GM06990 (cell line): ENCODE results near the gene FOXK1.
"Not testable (repeated sequence)": the region's sequence is repeated elsewhere in the genome, so short reads cannot be mapped to it uniquely, and the experiment has no call there.

Experiments used
- DNase-seq: peaks from one replicate; pipeline ENCODE4 v3.0.0-alpha.2; 2011; ENCODE audit not compliant: insufficient read length; ENCODE audit errors: extremely low read depth
- H3K27me3 ChIP-seq: replicated peaks from 2 replicates; pipeline ENCODE4 v1.6.0; 2011; ENCODE audit warnings: low read length; ENCODE audit not compliant: control insufficient read depth, insufficient read depth
- H3K36me3 ChIP-seq: 2 replicates; pipeline ENCODE4 v1.5.1; 2011; ENCODE audit warnings: low read length; ENCODE audit not compliant: control insufficient read depth, insufficient read depth
- H3K4me3 ChIP-seq: replicated peaks from 2 replicates; pipeline ENCODE4 v1.5.1; 2011; ENCODE audit warnings: low read depth, mild to moderate bottlenecking, control low read depth, low read length
- CTCF ChIP-seq: IDR thresholded peaks from 2 replicates; pipeline ENCODE4 v1.5.1; 2011; ENCODE audit warnings: low read length, control low read depth, mild to moderate bottlenecking, inconsistent platforms; ENCODE audit not compliant: insufficient read depth, poor library complexity, severe bottlenecking

FOXK1 gene

DNA sequence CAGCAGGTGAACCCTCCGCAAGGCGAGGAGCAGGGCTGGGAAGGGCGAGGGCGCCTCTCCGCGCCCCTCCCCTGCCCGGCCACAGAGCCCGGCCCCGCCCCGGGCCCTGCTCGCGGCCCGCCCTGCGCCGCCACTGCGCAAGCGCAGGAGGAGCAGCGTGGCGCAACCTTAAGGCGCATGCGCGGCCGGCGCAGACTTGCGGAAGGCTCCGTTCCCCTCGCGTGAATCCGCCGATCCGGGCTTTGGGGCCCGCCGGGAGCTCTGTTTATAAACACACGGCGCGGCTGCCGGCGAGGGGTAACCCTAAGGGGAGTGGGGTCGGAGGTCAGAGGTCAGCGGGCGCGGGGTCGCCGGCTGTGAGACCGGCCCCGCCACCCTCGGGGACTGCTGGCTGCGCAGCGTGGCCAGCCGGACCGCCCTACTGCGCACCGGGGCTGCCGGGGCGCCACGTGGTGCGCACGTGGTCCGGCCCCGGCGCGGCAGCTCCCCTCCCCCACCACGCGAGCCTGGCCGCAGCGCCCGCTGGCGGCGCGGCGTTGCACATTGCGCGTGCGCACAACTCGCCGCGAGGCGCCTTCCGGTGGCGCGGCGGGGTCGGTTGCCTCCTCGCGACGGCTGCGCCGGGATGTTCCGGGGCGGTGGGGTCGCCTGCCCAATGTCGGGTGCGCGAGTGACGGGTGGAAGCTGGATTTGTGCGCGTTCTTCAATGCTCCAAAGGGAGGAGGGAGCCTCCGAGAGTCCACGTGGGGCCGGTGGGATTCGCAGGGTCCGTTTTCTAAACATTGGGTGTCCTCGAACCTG, 40.2 kb upstream of the FOXK1 start:
- no peaks in the 10 kb centered on the region for H3K27me3 ChIP-seq
- peak overlapping the region; percentile 85 for H3K4me3 ChIP-seq
- no peak for TF ChIP-seq CTCF
- H3K36me3 ChIP-seq = no peaks in the 10 kb centered on the region
- DNase-seq = peak; percentile 98

DNA sequence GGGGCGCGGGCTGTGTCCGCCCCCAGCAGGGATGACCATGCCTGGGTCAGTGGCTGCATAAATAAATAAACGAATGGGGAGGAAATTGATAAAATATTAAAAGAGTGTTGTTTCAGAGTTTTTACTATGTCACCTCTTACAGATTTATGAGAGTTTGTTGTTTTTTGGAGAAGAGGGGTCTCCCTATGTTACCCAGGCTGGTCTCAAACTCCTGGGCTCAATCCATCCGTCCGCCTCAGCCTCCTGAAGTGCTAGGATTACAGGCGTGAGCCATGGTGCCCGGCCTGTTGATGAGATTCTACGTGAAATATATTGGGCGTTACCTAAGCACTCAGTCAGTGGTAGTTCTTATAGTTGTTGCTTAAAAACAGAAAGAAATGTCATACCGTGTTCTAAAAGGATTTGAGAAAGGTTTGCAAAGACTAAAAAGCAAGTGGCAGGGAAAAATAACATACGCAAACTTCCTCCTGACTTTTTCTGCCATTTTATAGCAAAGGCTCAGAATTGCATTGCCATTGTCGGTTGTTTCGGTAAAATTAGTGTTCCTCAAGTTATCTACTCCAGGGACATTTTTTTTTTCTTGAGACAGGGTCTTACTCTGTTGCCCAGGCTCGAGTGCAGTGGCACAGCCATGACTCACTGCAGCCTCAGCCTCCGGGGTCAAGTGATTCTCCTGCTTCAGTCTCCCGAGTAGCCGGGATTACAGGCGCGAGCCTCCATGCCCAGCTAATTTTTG, 39.5 kb upstream of the FOXK1 start:
- H3K27me3 ChIP-seq = no peaks in the 10 kb centered on the region
- no peaks in the 10 kb centered on the region for H3K36me3 ChIP-seq
- H3K4me3 ChIP-seq = peak overlapping the region; percentile 85
- DNase-seq = no peak
- no peak for TF ChIP-seq CTCF

- not testable (repeated sequence) for H3K4me3 ChIP-seq
Measured at GRCh38 chr7:4643204-4643471, 39.0 kb upstream of the FOXK1 start.

DNA sequence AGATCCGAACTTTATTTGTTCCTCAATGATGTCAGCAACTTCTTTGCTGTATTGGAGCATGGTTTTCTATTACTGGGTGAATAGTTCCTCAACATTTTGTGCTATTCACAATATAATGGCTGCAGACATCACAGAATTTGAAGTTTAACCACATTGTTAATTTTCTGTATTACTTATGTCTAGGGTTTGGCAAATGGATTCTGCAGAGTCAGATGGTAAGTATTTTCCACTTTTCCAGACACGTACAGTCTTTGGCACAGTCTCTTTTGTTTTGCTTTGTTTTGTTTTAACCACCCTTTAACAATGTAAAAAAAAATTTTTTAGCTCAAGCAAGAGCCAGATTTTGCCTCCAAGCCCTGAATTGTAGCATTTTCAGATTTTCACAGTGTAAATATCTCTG, 36.8 kb upstream of the FOXK1 start:
- no peak overlapping the region for H3K4me3 ChIP-seq
- no peaks in the 10 kb centered on the region for H3K36me3 ChIP-seq
- TF ChIP-seq CTCF = no peak
- H3K27me3 ChIP-seq = no peaks in the 10 kb centered on the region
- no peak for DNase-seq

More at GRCh38 chr7:4643204-4643471, 39.0 kb upstream of the FOXK1 start:
- H3K27me3 ChIP-seq, H3K36me3 ChIP-seq, DNase-seq: not testable (repeated sequence)

DNA sequence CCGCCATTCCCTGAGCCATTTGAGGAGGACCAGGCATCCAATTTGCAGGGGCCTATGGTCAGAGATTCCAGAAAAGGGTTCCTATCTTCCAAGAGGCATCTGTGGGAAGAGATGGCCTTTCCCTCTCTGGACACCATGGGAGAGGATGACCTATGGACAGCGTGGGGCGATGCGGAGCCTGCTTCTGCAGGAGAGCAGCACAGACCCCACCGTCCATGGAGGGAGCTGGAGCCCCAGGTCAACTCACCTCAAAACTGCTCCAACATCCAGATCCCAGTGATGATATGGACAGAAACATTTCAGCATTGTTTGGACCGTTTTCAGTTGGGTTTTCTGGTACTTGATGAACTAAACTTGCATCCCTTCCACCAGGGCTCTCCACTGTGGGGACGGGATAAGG, 34.0 kb upstream of the FOXK1 start:
- Histone ChIP-seq H3K4me3 (no peak overlapping the region), H3K36me3 (no peaks in the 10 kb centered on the region), H3K27me3 (no peaks in the 10 kb centered on the region)
- no peak for DNase-seq
- no peak for TF ChIP-seq CTCF

GRCh38 chr7:4650433-4651047, 31.6 kb upstream of the FOXK1 start:
- TF ChIP-seq CTCF = no peak
- DNase-seq = no peak
- Histone ChIP-seq H3K4me3 (no peak overlapping the region), H3K27me3 (no peaks in the 10 kb centered on the region), H3K36me3 (no peaks in the 10 kb centered on the region)
